Bronchial epithelial cell (primary cell): ENCODE measurements around the gene TIGAR. TPM values are rescaled to one million over a fixed set of nuclear protein-coding genes. Genes with fewer than 3 reads are reported as not detected.

Experiments
- DNase-seq: peaks from one replicate; pipeline ENCODE4 v3.0.0-alpha.2; 2010; ENCODE audit warnings: low read depth
- FAIRE-seq: peaks from 2 replicates; lab custom pipeline; 2011; peaks lifted over from hg19 to GRCh38; lab: Jason Lieb, UNC
- H3K27me3 ChIP-seq: 2 replicates; pipeline ENCODE4 v1.5.1; 2011; ENCODE audit warnings: low read length; ENCODE audit not compliant: control insufficient read depth, insufficient read depth
- H3K36me3 ChIP-seq: 2 replicates; pipeline ENCODE4 v1.5.1; 2011; ENCODE audit warnings: low read length; ENCODE audit not compliant: control insufficient read depth, insufficient read depth
- H3K4me3 ChIP-seq: 2 replicates; pipeline ENCODE4 v1.5.1; 2011; ENCODE audit warnings: mild to moderate bottlenecking, low read depth, low read length, control low read depth
- CTCF ChIP-seq: IDR thresholded peaks from 2 replicates; pipeline ENCODE4 v1.5.1; 2011; ENCODE audit warnings: mild to moderate bottlenecking, moderate library complexity, low read length, control low read depth, inconsistent platforms; ENCODE audit not compliant: insufficient read depth, severe bottlenecking
- total RNA-seq: library from RNA; depleted of rRNA; stranded (reverse); fragments of >200 nt; gene quantifications from 2 replicates; pipeline ENCODE4 v1.2.1, GENCODE V29; 2014

TIGAR gene
- total RNA-seq, 1 donor from 2014 or later, result 10.0 TPM

- Histone ChIP-seq H3K36me3 (no peaks in the 10 kb centered on the region), H3K27me3 (no peaks in the 10 kb centered on the region), H3K4me3 (no peak overlapping the region)
- TF ChIP-seq CTCF, result no peak
- FAIRE-seq (no peak), DNase-seq (no peak)
Measured at GRCh38 chr12:4401117-4401516, 80.1 kb downstream of the TIGAR start.

- no peak for DNase-seq
- FAIRE-seq, result no peak
- Histone ChIP-seq H3K4me3 (no peak overlapping the region), H3K27me3 (no peaks in the 10 kb centered on the region), H3K36me3 (no peaks in the 10 kb centered on the region)
- no peak for TF ChIP-seq CTCF
Measured at GRCh38 chr12:4402996-4403395, 82.0 kb downstream of the TIGAR start.

Other genes with a start within 250 kb of the TIGAR start
- gene CCND2, start 47.5 kb upstream of the TIGAR start, total RNA-seq, result 115 and 123 TPM in 2 replicates
- gene FGF23, start 58.5 kb downstream of the TIGAR start, total RNA-seq, result not detected in 2 replicates
- not detected in 2 replicates for gene FGF6, start 124.6 kb downstream of the TIGAR start, total RNA-seq
- gene RAD51AP1, start 217.7 kb downstream of the TIGAR start, total RNA-seq, result 0.79 and 0.90 TPM in 2 replicates
- gene DYRK4, start 241.0 kb downstream of the TIGAR start, total RNA-seq, result 20.0 and 57.7 TPM in 2 replicates